Lower leg skin (tissue), 4 donors: Measurements from ENCODE around the gene CDS1. TPM values are rescaled to one million over a fixed set of nuclear protein-coding genes. Genes with fewer than 3 reads are reported as not detected.

Experiments
- DNase-seq, 2 donors: peaks; one replicate each; pipeline ENCODE4 v3.0.0-alpha.2; 2019; ENCODE audit warnings: low spot score in 2 of 2
- H3K4me3 ChIP-seq: fragments of 200-600 bp; sonication (generic); 2 replicates; pipeline ENCODE4 v1.5.1; 2017; ENCODE audit warnings: mild to moderate bottlenecking, low read depth; ENCODE audit not compliant: poor library complexity, severe bottlenecking
- CTCF ChIP-seq, 3 donors: fragments of 450-650 bp; IDR thresholded peaks; one replicate each; pipeline ENCODE4 v1.5.1; 2016; ENCODE audit warnings: antibody characterized with exemption in 3 of 3, mild to moderate bottlenecking in 3 of 3, moderate library complexity in 2 of 3
- POLR2A ChIP-seq, 2 donors: fragments of 450-650 bp; IDR thresholded peaks; one replicate each; pipeline ENCODE4 v1.6.1; 2016 to 2017; ENCODE audit warnings: antibody characterized with exemption in 2 of 2, mild to moderate bottlenecking in 1 of 2, moderate library complexity in 1 of 2
- WGBS, 2 donors: methylation state at CpG; one replicate each; pipeline ENCODE4 v1.1.5; 2018; 5-methylcytosine and 5-hydroxymethylcytosine counted together
- intact Hi-C: fragments of 100-400 bp; cut with DNase I; formaldehyde crosslinking; loops from one replicate; pipeline ENCODE4 v1.15.0; 2023; ENCODE audit warnings: low total_unique reads
- total RNA-seq, 4 donors: library from RNA; depleted of rRNA; stranded (reverse); fragments of >200 nt; gene quantifications; one replicate each; pipeline ENCODE4 v1.1.0, GENCODE V29; 2016

The CDS1 gene
- total RNA-seq, 4 donors from 2014 or later, result 29.3 to 35.8 (median 32.3) TPM

- TF ChIP-seq POLR2A (IDR thresholded peaks at IDR 0.05), result no peak
- no peak for TF ChIP-seq CTCF (IDR thresholded peaks at IDR 0.05)
- intact Hi-C loops, result no loop called here
- no peak overlapping the region for H3K4me3 ChIP-seq
- 69 to 75% methylated on average over 7 of the region's 7 CpGs for whole genome bisulfite sequencing, 2 donors
- no peak for DNase-seq
Observed at GRCh38 chr4:84683064-84683850, 100.3 kb downstream of the CDS1 start.

GRCh38 chr4:84684361-84684760, 101.4 kb downstream of the CDS1 start:
- intact Hi-C loops, result no loop called here
- DNase-seq, result no peak
- WGBS, 2 donors, result 83 to 84% methylated on average over 3 of the region's 3 CpGs
- TF ChIP-seq POLR2A (IDR thresholded peaks at IDR 0.05), result no peak
- no peak for TF ChIP-seq CTCF (IDR thresholded peaks at IDR 0.05)
- H3K4me3 ChIP-seq, result no peak overlapping the region

GRCh38 chr4:84685105-84685504, 102.2 kb downstream of the CDS1 start:
- H3K4me3 ChIP-seq, result no peak overlapping the region
- DNase-seq, result no peak
- TF ChIP-seq POLR2A (IDR thresholded peaks at IDR 0.05) (no peak), CTCF (IDR thresholded peaks at IDR 0.05) (no peak)
- WGBS, 2 donors, result 71 to 78% methylated on average over 1 of the region's 1 CpG
- intact Hi-C loops, result no loop called here

- no peak for DNase-seq
- 95% methylated on average over 5 of the region's 5 CpGs for WGBS, 2 donors
- TF ChIP-seq CTCF (IDR thresholded peaks at IDR 0.05), result no peak
- no peak for TF ChIP-seq POLR2A (IDR thresholded peaks at IDR 0.05)
- intact Hi-C loops, result no loop called here
- no peak overlapping the region for H3K4me3 ChIP-seq
Observed at GRCh38 chr4:84688605-84689004, 105.7 kb downstream of the CDS1 start.

- intact Hi-C loops, result no loop called here
- DNase-seq, result no peak
- H3K4me3 ChIP-seq, result no peak overlapping the region
- TF ChIP-seq POLR2A (IDR thresholded peaks at IDR 0.05), result no peak
- TF ChIP-seq CTCF (IDR thresholded peaks at IDR 0.05), result no peak
Observed at GRCh38 chr4:84689197-84689596, 106.3 kb downstream of the CDS1 start.

GRCh38 chr4:84690481-84690880, 107.6 kb downstream of the CDS1 start:
- TF ChIP-seq POLR2A (IDR thresholded peaks at IDR 0.05) (no peak), CTCF (IDR thresholded peaks at IDR 0.05) (no peak)
- no peak for DNase-seq
- intact Hi-C loops, result no loop called here
- no peak overlapping the region for H3K4me3 ChIP-seq
- WGBS, 2 donors, result 94 to 97% methylated on average over 7 of the region's 7 CpGs
